Measurements from ENCODE around the gene USP46.

Gene USP46

DNA sequence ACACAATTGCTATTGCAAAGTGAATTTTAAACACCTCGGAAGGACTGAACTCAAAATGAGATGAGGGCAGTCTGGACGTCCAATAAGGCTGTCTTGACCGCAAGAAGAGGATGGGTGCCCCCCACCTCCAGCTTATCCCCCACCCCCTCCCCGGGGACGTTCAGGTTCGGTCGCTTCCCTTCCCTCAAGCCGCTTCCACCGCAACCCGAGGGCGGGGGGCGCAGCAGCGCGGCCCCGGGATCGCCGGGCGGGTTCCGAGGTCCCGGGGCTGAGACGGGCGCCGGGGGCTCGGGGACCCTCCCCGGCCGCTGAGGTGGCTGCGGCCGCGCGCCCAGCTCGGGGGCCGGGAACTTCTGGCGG, 480 bp downstream of the USP46 start:
- WGBS (ENCODE audit: insufficient coverage) = 2% methylated on average over 12 of the region's 33 CpGs
- ChIA-PET POLR2A (interaction anchor here (0.6 kb wide), 1 partner anchor 54 kb away, joined by 3 read pairs; no protein-coding TSS in a partner anchor), CTCF (interaction anchor here (1.1 to 1.8 kb wide), 2 partner anchors 24 to 70 kb away, joined by 3 to 8 read pairs; no protein-coding TSS in a partner anchor)
- DNase-seq = peak; percentile 10 to 62 (median 44)
- H3K9me3 ChIP-seq (ENCODE audit: control extremely low read depth in 1 of 5, control insufficient read depth in 4 of 5, insufficient read depth in 2 of 5, low read depth in 1 of 5, low read length in 4 of 5) = peaks cover 0 to 6% (median 0%) of the 10 kb centered on the region in 5 experiments
- H3K27ac ChIP-seq (ENCODE audit: insufficient read depth in 1 of 2, low read depth in 1 of 2, low read length in 2 of 2, poor library complexity in 1 of 2, severe bottlenecking in 2 of 2) = peak overlapping the region in 1 of 2 experiments; percentile 21
- H3K27me3 ChIP-seq (replicated peaks in 2 of 5; ENCODE audit: control insufficient read depth in 4 of 5, insufficient read depth in 5 of 5, low read length in 4 of 5) = no peaks in the 10 kb centered on the region
- H3K4me1 ChIP-seq (ENCODE audit: control extremely low read depth in 1 of 4, control insufficient read depth in 4 of 4, insufficient read depth in 4 of 4, low read length in 3 of 4) = peaks cover 6 to 20% (median 16%) of the 10 kb centered on the region in 4 experiments
- H3K4me3 ChIP-seq (ENCODE audit: control insufficient read depth in 1 of 7, extremely low read depth in 1 of 7, insufficient read depth in 4 of 7, low read depth in 2 of 7, low read length in 6 of 7) = peak overlapping the region; percentile 65 to 88 (median 85)
- H3K36me3 ChIP-seq (ENCODE audit: control insufficient read depth in 4 of 4, insufficient read depth in 4 of 4, low read length in 3 of 4) = peaks cover 0 to 2% (median 0%) of the 10 kb centered on the region in 4 experiments

DNA sequence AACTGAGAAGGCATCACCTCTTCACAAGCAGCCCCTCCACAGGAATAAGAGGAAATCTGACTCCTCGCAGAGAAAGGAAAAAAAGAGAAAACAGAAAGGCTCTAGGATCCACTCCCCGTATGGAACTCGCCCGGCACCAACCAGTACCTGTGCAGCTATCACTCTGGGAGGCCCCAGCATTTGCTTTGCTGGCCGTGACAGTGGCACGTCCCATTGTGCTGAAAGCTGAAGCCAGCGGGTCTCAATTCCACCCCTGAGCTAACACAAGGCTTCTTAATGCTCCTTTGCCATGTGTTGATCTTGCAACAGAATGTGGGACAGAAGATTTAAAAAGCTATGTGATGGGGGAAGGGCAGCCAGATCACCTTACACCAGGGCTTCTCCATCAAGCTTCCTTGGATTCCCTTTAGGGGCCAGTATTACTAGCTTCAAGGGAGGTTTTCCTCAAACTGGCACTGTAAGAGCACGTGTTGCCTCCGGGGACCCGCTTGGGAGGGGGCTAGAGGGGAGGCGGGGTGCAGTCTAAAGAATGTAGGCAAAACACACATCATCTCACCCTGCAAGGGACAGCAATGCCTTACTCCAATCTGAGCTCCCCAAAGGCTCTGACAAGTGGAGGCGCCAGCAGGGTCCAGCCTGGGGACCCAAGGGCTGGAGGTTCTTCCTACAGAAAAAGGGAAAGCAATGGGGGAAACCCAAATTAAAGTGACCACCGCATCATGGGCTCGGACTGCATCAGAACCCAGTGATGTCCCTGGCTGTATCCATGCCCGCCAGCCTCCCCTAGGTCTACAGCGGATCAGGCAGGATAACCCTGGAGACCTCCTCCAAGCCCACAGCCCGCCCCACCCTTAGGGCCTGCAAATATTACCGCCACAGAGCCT, 1.2 kb downstream of the USP46 start:
- Histone ChIP-seq H3K4me1 (ENCODE audit: control extremely low read depth in 1 of 4, control insufficient read depth in 4 of 4, insufficient read depth in 4 of 4, low read length in 3 of 4) (peaks cover 6 to 20% (median 16%) of the 10 kb centered on the region in 4 experiments), H3K36me3 (ENCODE audit: control insufficient read depth in 4 of 4, insufficient read depth in 4 of 4, low read length in 3 of 4) (peaks cover 0 to 4% (median 0%) of the 10 kb centered on the region in 4 experiments), H3K9me3 (ENCODE audit: control extremely low read depth in 1 of 5, control insufficient read depth in 4 of 5, insufficient read depth in 2 of 5, low read depth in 1 of 5, low read length in 4 of 5) (peaks cover 0 to 2% (median 0%) of the 10 kb centered on the region in 5 experiments), H3K27me3 (replicated peaks in 2 of 5; ENCODE audit: control insufficient read depth in 4 of 5, insufficient read depth in 5 of 5, low read length in 4 of 5) (no peaks in the 10 kb centered on the region), H3K4me3 (ENCODE audit: control insufficient read depth in 1 of 7, extremely low read depth in 1 of 7, insufficient read depth in 4 of 7, low read depth in 2 of 7, low read length in 6 of 7) (peak overlapping the region in 5 of 7 experiments; percentile 79 to 88 (median 85)), H3K27ac (ENCODE audit: insufficient read depth in 1 of 2, low read depth in 1 of 2, low read length in 2 of 2, poor library complexity in 1 of 2, severe bottlenecking in 2 of 2) (no peak overlapping the region)
- ChIA-PET CTCF (interaction anchor here (0.8 to 1.8 kb wide), 4 partner anchors 10 to 77 kb away, joined by 3 to 8 read pairs (median 4); no protein-coding TSS in a partner anchor), POLR2A (interaction anchor here (0.6 kb wide), 1 partner anchor 54 kb away, joined by 3 read pairs; no protein-coding TSS in a partner anchor)
- 95% methylated on average over 16 of the region's 18 CpGs for WGBS (ENCODE audit: insufficient coverage)
- peak in 2 of 3 donors; percentile 10 to 21 for DNase-seq

GRCh38 chr4:52657292-52657617, 1.8 kb downstream of the USP46 start:
- 94% methylated on average over 2 of the region's 8 CpGs for WGBS (ENCODE audit: insufficient coverage)
- POLR2A ChIA-PET = no interaction called here
- Histone ChIP-seq H3K9me3 (ENCODE audit: control extremely low read depth in 1 of 5, control insufficient read depth in 4 of 5, insufficient read depth in 2 of 5, low read depth in 1 of 5, low read length in 4 of 5) (no peaks in the 10 kb centered on the region), H3K36me3 (ENCODE audit: control insufficient read depth in 4 of 4, insufficient read depth in 4 of 4, low read length in 3 of 4) (peaks cover 0 to 5% (median 0%) of the 10 kb centered on the region in 4 experiments), H3K4me1 (ENCODE audit: control extremely low read depth in 1 of 4, control insufficient read depth in 4 of 4, insufficient read depth in 4 of 4, low read length in 3 of 4) (peaks cover 6 to 20% (median 16%) of the 10 kb centered on the region in 4 experiments), H3K27me3 (replicated peaks in 2 of 5; ENCODE audit: control insufficient read depth in 4 of 5, insufficient read depth in 5 of 5, low read length in 4 of 5) (no peaks in the 10 kb centered on the region), H3K4me3 (ENCODE audit: control insufficient read depth in 1 of 7, extremely low read depth in 1 of 7, insufficient read depth in 4 of 7, low read depth in 2 of 7, low read length in 6 of 7) (no peak overlapping the region), H3K27ac (ENCODE audit: insufficient read depth in 1 of 2, low read depth in 1 of 2, low read length in 2 of 2, poor library complexity in 1 of 2, severe bottlenecking in 2 of 2) (no peak overlapping the region)
- CTCF ChIA-PET = interaction anchor here (0.8 to 1.5 kb wide), 2 partner anchors 9 to 78 kb away, joined by 3 to 5 read pairs; no protein-coding TSS in a partner anchor
- no peak for DNase-seq

- no peak overlapping the region for H3K4me3 ChIP-seq (ENCODE audit: control insufficient read depth in 1 of 7, extremely low read depth in 1 of 7, insufficient read depth in 4 of 7, low read depth in 2 of 7, low read length in 6 of 7)
- no peaks in the 10 kb centered on the region for H3K27me3 ChIP-seq (replicated peaks in 2 of 5; ENCODE audit: control insufficient read depth in 4 of 5, insufficient read depth in 5 of 5, low read length in 4 of 5)
- H3K36me3 ChIP-seq (ENCODE audit: control insufficient read depth in 4 of 4, insufficient read depth in 4 of 4, low read length in 3 of 4) = peaks cover 0 to 5% (median 0%) of the 10 kb centered on the region in 4 experiments
- H3K27ac ChIP-seq (ENCODE audit: insufficient read depth in 1 of 2, low read depth in 1 of 2, low read length in 2 of 2, poor library complexity in 1 of 2, severe bottlenecking in 2 of 2) = no peak overlapping the region
- DNase-seq = peak in 1 of 3 donors; percentile 28
- H3K4me1 ChIP-seq (ENCODE audit: control extremely low read depth in 1 of 4, control insufficient read depth in 4 of 4, insufficient read depth in 4 of 4, low read length in 3 of 4) = peaks cover 6 to 18% (median 14%) of the 10 kb centered on the region in 4 experiments
- H3K9me3 ChIP-seq (ENCODE audit: control extremely low read depth in 1 of 5, control insufficient read depth in 4 of 5, insufficient read depth in 2 of 5, low read depth in 1 of 5, low read length in 4 of 5) = peaks cover 0 to 2% (median 0%) of the 10 kb centered on the region in 5 experiments
- CTCF ChIA-PET = interaction anchor here (0.5 to 0.6 kb wide), 2 partner anchors 15 to 53 kb away, joined by 3 read pairs; no protein-coding TSS in a partner anchor
- POLR2A ChIA-PET = no interaction called here
Measured at GRCh38 chr4:52655506-52655905, 3.6 kb downstream of the USP46 start.

- no peak overlapping the region for H3K27ac ChIP-seq (ENCODE audit: insufficient read depth in 1 of 2, low read depth in 1 of 2, low read length in 2 of 2, poor library complexity in 1 of 2, severe bottlenecking in 2 of 2)
- DNase-seq = no peak
- H3K4me3 ChIP-seq (ENCODE audit: control insufficient read depth in 1 of 7, extremely low read depth in 1 of 7, insufficient read depth in 4 of 7, low read depth in 2 of 7, low read length in 6 of 7) = no peak overlapping the region
- 93% methylated on average over 2 of the region's 2 CpGs for WGBS (ENCODE audit: insufficient coverage)
- peaks cover 0 to 8% (median 0%) of the 10 kb centered on the region in 4 experiments for H3K36me3 ChIP-seq (ENCODE audit: control insufficient read depth in 4 of 4, insufficient read depth in 4 of 4, low read length in 3 of 4)
- H3K4me1 ChIP-seq (ENCODE audit: control extremely low read depth in 1 of 4, control insufficient read depth in 4 of 4, insufficient read depth in 4 of 4, low read length in 3 of 4) = peaks cover 0 to 3% (median 0%) of the 10 kb centered on the region in 4 experiments
- peaks cover 0 to 2% (median 0%) of the 10 kb centered on the region in 5 experiments for H3K9me3 ChIP-seq (ENCODE audit: control extremely low read depth in 1 of 5, control insufficient read depth in 4 of 5, insufficient read depth in 2 of 5, low read depth in 1 of 5, low read length in 4 of 5)
- ChIA-PET POLR2A (no interaction called here), CTCF (no interaction called here)
- H3K27me3 ChIP-seq (replicated peaks in 2 of 5; ENCODE audit: control insufficient read depth in 4 of 5, insufficient read depth in 5 of 5, low read length in 4 of 5) = no peaks in the 10 kb centered on the region
Measured at GRCh38 chr4:52651996-52652672, 7.0 kb downstream of the USP46 start.

GRCh38 chr4:52648836-52649235, 10.3 kb downstream of the USP46 start:
- Histone ChIP-seq H3K9me3 (ENCODE audit: control extremely low read depth in 1 of 5, control insufficient read depth in 4 of 5, insufficient read depth in 2 of 5, low read depth in 1 of 5, low read length in 4 of 5) (peaks cover 0 to 2% (median 0%) of the 10 kb centered on the region in 5 experiments), H3K27me3 (replicated peaks in 2 of 5; ENCODE audit: control insufficient read depth in 4 of 5, insufficient read depth in 5 of 5, low read length in 4 of 5) (no peaks in the 10 kb centered on the region), H3K4me1 (ENCODE audit: control extremely low read depth in 1 of 4, control insufficient read depth in 4 of 4, insufficient read depth in 4 of 4, low read length in 3 of 4) (peaks cover 0 to 5% (median 2%) of the 10 kb centered on the region in 4 experiments), H3K27ac (ENCODE audit: insufficient read depth in 1 of 2, low read depth in 1 of 2, low read length in 2 of 2, poor library complexity in 1 of 2, severe bottlenecking in 2 of 2) (no peak overlapping the region), H3K4me3 (ENCODE audit: control insufficient read depth in 1 of 7, extremely low read depth in 1 of 7, insufficient read depth in 4 of 7, low read depth in 2 of 7, low read length in 6 of 7) (no peak overlapping the region), H3K36me3 (ENCODE audit: control insufficient read depth in 4 of 4, insufficient read depth in 4 of 4, low read length in 3 of 4) (peaks cover 0 to 6% (median 0%) of the 10 kb centered on the region in 4 experiments)
- POLR2A ChIA-PET = no interaction called here
- WGBS (ENCODE audit: insufficient coverage) = no CpG with 5 or more reads among the region's 1 CpG
- DNase-seq = no peak
- CTCF ChIA-PET = interaction anchor here (1.1 to 1.7 kb wide), 3 partner anchors 9 to 10 kb away, joined by 3 to 5 read pairs (median 4); no protein-coding TSS in a partner anchor

All from common myeloid progenitor, CD34-positive (primary cell).